CD4-positive, alpha-beta T cell (primary cell): ENCODE measurements around the gene ACR. TPM values are rescaled to one million over a fixed set of nuclear protein-coding genes. Genes with fewer than 3 reads are reported as not detected.
A peak's percentile ranks its signal among the peaks of the same experiment; 100 is the strongest.

Source experiments
- ATAC-seq: fragments of 200-7000 bp; cut with Tn5 transposase; one replicate; pipeline ENCODE4 v1.10.0; 2022; ENCODE audit warnings: mild to moderate bottlenecking; ENCODE audit not compliant: poor library complexity
- CTCF ChIA-PET: fragments of 350-600 bp; sonication (Branson Sonifier 250); formaldehyde crosslinking; loops from one replicate; lab custom pipeline; 2021; ENCODE audit warnings: antibody characterized with exemption, inconsistent platforms; lab: Charles Lee
- POLR2A ChIA-PET: fragments of 350-600 bp; sonication (Branson Sonifier 250); formaldehyde crosslinking; loops from one replicate; lab custom pipeline; 2021; ENCODE audit warnings: antibody characterized with exemption, inconsistent platforms; lab: Charles Lee
- DNase-seq, 14 experiments: peaks; one replicate each; pipeline ENCODE4 v3.0.0-alpha.2; 2013 to 2020; ENCODE audit warnings: mixed read lengths in 2 of 14
- H3K27ac ChIP-seq, 2 donors: one replicate each; pipeline versions ENCODE4 v1.5.1 to v1.7.0; 2013; ENCODE audit warnings: low read length in 2 of 2, low read depth in 1 of 2, mild to moderate bottlenecking in 1 of 2
- H3K27me3 ChIP-seq, 2 experiments: 1 replicate in 1 of 2; 2 replicates in 1 of 2; pipeline versions ENCODE4 v1.6.1 to v1.7.0; 2013; ENCODE audit warnings: low read length in 2 of 2, control low read depth in 1 of 2, mild to moderate bottlenecking in 1 of 2, moderate library complexity in 1 of 2; ENCODE audit not compliant: insufficient read depth in 2 of 2, control insufficient read depth in 1 of 2
- H3K36me3 ChIP-seq: one replicate; pipeline ENCODE4 v1.6.1; 2013; ENCODE audit warnings: low read length, control low read depth; ENCODE audit not compliant: insufficient read depth
- H3K4me1 ChIP-seq: one replicate; pipeline ENCODE4 v1.6.1; 2013; ENCODE audit warnings: low read length, control low read depth; ENCODE audit not compliant: insufficient read depth
- H3K4me3 ChIP-seq: one replicate; pipeline ENCODE4 v1.5.1; 2013; ENCODE audit warnings: mild to moderate bottlenecking, low read length, moderate library complexity
- H3K9me3 ChIP-seq, 2 experiments: 1 replicate in 1 of 2; 2 replicates in 1 of 2; pipeline versions ENCODE4 v1.6.1 to v1.7.0; 2013; ENCODE audit warnings: low read length in 2 of 2, mild to moderate bottlenecking in 2 of 2, control low read depth in 1 of 2, moderate library complexity in 1 of 2; ENCODE audit not compliant: control insufficient read depth in 1 of 2, insufficient read depth in 1 of 2
- H3K27ac Mint-ChIP-seq: one replicate; pipeline ENCODE4 v1.8.0; 2020; ENCODE audit warnings: mixed read lengths
- H3K27me3 Mint-ChIP-seq: one replicate; pipeline ENCODE4 v1.8.0; 2021; ENCODE audit warnings: mixed read lengths
- H3K36me3 Mint-ChIP-seq: one replicate; pipeline ENCODE4 v1.8.0; 2021; ENCODE audit warnings: low read depth, mixed read lengths
- H3K4me1 Mint-ChIP-seq: one replicate; pipeline ENCODE4 v1.8.0; 2021; ENCODE audit warnings: low read depth, mixed read lengths
- H3K4me3 Mint-ChIP-seq: one replicate; pipeline ENCODE4 v1.8.0; 2020; ENCODE audit warnings: mild to moderate bottlenecking, mixed read lengths
- H3K9me3 Mint-ChIP-seq: one replicate; pipeline ENCODE4 v1.8.0; 2020; ENCODE audit warnings: mixed read lengths
- CTCF ChIP-seq: fragments of 200-600 bp; IDR thresholded peaks from one replicate; pipeline ENCODE4 v1.8.0; 2022; ENCODE audit warnings: antibody characterized with exemption, mild to moderate bottlenecking
- intact Hi-C, 2 experiments: fragments of 100-400 bp; cut with DNase I in 1 of 2; cut with micrococcal nuclease in 1 of 2; formaldehyde crosslinking; loops; one replicate each; pipeline versions ENCODE4 v1.15.1 to v1.9.0; 2023 to 2025; cut with DNase I, micrococcal nuclease
- total RNA-seq, 174 experiments: library from RNA in 2 of 174; stranded (reverse) in 2 of 174; gene quantifications; one replicate each; pipeline ENCODE4 v1.2.3 and lab custom pipeline; 2021 to 2026

The ACR gene
- total RNA-seq, 2 experiments from 2014 or later, result not detected

DNA sequence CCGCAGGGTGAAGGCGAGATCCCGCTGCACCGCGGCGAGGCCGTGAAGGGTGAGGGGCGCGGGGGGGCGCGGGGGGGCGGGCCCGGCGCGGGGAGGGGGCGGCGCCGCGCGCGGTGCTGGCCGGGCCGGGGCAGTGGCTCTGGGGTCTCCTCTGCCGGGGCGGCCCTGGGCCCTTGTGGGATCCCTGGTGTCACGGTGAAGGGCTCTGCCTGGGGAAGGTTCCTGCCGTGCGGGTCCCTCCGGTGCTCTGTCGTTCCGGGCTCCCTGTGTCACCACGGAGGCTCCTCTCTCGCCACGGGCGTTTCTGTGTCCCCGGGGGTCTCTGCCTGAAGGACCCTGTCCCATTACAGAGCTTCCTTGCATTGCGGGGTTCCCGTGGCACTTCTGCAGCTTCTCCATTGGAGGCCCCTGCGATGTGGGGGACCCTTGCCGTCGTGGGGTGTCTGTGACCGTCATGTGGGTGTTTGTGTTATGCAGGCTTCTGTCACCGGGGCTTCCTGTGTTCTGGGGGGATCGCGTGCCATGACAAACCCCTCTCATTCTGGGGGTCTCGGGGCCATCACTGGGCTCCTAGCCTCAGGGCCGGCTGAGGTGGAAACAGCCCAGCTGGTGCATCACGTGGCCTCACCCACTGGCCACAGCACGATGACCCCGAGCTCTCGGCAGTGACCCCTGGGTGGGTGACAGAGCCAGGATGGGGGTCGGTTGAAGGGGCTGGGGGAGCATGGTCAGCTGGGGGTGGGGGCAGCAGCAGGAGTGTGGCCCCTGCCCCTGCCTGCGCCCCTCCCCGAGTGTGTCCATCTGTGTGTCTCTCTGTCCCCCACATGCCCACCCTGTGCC, 40.1 kb upstream of the ACR start:
- CTCF ChIA-PET, result no interaction called here
- POLR2A ChIA-PET, result no interaction called here
- peak in 1 of 14 experiments; percentile 3 for DNase-seq

DNA sequence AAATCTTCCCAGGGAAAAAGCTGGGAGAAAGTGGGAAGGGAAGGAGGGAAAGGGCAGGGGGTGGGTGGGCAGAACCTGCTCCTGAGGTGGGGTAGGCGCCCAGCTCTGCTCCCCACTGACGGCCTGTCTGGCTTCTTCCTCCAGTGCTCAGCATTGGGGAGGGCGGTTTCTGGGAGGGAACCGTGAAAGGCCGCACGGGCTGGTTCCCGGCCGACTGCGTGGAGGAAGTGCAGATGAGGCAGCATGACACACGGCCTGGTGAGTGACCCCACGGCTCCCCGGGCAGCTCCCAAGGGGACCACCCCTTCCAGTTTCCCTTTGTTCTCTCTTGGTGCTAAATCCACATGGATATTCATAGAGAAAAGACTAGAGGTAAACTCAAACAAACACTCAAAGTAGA, 39.5 kb upstream of the ACR start:
- intact Hi-C loops, result no loop called here
- Mint-ChIP-seq H3K4me1 (peaks cover 14% of the 10 kb centered on the region), H3K27me3 (no peaks in the 10 kb centered on the region), H3K27ac (no peak overlapping the region), H3K36me3 (no peaks in the 10 kb centered on the region), H3K4me3 (no peak overlapping the region), H3K9me3 (no peaks in the 10 kb centered on the region)
- H3K36me3 ChIP-seq, result no peaks in the 10 kb centered on the region
- no peak for ATAC-seq
- ChIA-PET CTCF (no interaction called here), POLR2A (no interaction called here)
- H3K4me3 ChIP-seq, result no peak overlapping the region
- H3K27me3 ChIP-seq, result no peaks in the 10 kb centered on the region
- H3K4me1 ChIP-seq, result peaks cover 9% of the 10 kb centered on the region
- DNase-seq, result peak in 1 of 14 experiments; percentile 1
- no peak overlapping the region for H3K27ac ChIP-seq
- peaks cover 0 to 3% of the 10 kb centered on the region in 2 experiments for H3K9me3 ChIP-seq
- no peak for TF ChIP-seq CTCF

More for the DNA sequence above, 40.1 kb upstream of the ACR start:
- no peak for TF ChIP-seq CTCF
- intact Hi-C loops, result no loop called here
- Mint-ChIP-seq H3K27me3 (no peaks in the 10 kb centered on the region), H3K36me3 (no peaks in the 10 kb centered on the region), H3K9me3 (no peaks in the 10 kb centered on the region), H3K4me3 (no peak overlapping the region), H3K27ac (no peak overlapping the region), H3K4me1 (peaks cover 12% of the 10 kb centered on the region)
- H3K36me3 ChIP-seq, result no peaks in the 10 kb centered on the region
- ATAC-seq, result no peak
- H3K27ac ChIP-seq, result no peak overlapping the region
- H3K9me3 ChIP-seq, result peaks cover 0 to 4% of the 10 kb centered on the region in 2 experiments
- H3K4me3 ChIP-seq, result no peak overlapping the region
- H3K4me1 ChIP-seq, result peaks cover 9% of the 10 kb centered on the region
- no peaks in the 10 kb centered on the region for H3K27me3 ChIP-seq

DNA sequence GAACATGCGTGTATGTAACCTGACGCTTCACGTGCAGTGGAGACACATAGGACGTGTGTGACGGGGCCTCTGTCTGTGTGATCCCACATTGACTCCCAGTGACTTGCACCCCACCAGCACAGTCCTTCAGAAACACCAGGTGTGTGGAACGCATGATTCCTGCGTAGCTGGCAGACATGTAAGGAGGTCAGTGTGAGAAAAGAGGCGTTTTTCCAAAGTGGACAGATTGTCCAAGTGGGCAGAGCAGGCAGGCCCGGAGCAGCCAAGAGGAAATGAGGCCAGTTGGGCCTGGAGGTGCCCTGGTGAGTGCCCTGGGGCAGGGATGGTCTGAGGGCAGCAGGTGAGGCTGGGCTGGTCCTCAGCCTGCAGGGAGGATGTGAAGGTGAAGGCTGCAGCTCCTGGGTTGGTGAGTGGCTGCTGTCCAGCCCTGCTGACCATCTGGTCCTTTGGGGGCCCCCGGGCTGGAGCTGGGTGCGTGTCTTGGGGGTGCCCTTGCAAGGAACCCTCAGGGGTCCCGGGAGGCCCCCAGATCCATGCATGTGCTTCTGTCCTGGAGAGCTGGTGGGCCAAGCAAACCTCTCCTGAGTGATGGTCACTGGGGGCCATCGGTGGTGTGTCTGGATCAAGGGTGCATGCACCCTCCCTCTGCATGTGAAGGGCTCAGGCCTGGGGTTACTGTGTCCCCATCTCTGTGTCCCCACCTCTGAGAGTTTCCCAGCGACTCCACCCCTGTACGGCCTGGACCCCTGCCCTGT, 38.8 kb upstream of the ACR start:
- Mint-ChIP-seq H3K9me3 (no peaks in the 10 kb centered on the region), H3K4me3 (no peak overlapping the region), H3K27me3 (no peaks in the 10 kb centered on the region), H3K4me1 (peaks cover 14% of the 10 kb centered on the region), H3K27ac (no peak overlapping the region), H3K36me3 (no peaks in the 10 kb centered on the region)
- peaks cover 9% of the 10 kb centered on the region for H3K4me1 ChIP-seq
- no peak for TF ChIP-seq CTCF
- ChIA-PET CTCF (no interaction called here), POLR2A (no interaction called here)
- peak in 1 of 14 experiments; percentile 3 for DNase-seq
- ATAC-seq, result no peak
- no peaks in the 10 kb centered on the region for H3K36me3 ChIP-seq
- intact Hi-C loops, result no loop called here
- no peak overlapping the region for H3K27ac ChIP-seq
- peaks cover 0 to 3% of the 10 kb centered on the region in 2 experiments for H3K9me3 ChIP-seq
- no peak overlapping the region for H3K4me3 ChIP-seq
- no peaks in the 10 kb centered on the region for H3K27me3 ChIP-seq
